GM10847 (cell line): ENCODE measurements around the gene DHX35.

Source experiments
- POLR2A ChIP-seq: IDR thresholded peaks from 2 replicates; pipeline ENCODE4 v1.6.1; 2011; ENCODE audit not compliant: insufficient read length; ENCODE audit errors: extremely low read depth

The DHX35 gene, protein sequence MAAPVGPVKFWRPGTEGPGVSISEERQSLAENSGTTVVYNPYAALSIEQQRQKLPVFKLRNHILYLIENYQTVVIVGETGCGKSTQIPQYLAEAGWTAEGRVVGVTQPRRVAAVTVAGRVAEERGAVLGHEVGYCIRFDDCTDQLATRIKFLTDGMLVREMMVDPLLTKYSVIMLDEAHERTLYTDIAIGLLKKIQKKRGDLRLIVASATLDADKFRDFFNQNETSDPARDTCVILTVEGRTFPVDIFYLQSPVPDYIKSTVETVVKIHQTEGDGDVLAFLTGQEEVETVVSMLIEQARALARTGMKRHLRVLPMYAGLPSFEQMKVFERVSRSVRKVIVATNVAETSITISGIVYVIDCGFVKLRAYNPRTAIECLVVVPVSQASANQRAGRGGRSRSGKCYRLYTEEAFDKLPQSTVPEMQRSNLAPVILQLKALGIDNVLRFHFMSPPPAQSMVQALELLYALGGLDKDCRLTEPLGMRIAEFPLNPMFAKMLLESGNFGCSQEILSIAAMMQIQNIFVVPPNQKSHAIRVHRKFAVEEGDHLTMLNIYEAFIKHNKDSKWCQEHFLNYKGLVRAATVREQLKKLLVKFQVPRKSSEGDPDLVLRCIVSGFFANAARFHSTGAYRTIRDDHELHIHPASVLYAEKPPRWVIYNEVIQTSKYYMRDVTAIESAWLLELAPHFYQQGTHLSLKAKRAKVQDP

DNA sequence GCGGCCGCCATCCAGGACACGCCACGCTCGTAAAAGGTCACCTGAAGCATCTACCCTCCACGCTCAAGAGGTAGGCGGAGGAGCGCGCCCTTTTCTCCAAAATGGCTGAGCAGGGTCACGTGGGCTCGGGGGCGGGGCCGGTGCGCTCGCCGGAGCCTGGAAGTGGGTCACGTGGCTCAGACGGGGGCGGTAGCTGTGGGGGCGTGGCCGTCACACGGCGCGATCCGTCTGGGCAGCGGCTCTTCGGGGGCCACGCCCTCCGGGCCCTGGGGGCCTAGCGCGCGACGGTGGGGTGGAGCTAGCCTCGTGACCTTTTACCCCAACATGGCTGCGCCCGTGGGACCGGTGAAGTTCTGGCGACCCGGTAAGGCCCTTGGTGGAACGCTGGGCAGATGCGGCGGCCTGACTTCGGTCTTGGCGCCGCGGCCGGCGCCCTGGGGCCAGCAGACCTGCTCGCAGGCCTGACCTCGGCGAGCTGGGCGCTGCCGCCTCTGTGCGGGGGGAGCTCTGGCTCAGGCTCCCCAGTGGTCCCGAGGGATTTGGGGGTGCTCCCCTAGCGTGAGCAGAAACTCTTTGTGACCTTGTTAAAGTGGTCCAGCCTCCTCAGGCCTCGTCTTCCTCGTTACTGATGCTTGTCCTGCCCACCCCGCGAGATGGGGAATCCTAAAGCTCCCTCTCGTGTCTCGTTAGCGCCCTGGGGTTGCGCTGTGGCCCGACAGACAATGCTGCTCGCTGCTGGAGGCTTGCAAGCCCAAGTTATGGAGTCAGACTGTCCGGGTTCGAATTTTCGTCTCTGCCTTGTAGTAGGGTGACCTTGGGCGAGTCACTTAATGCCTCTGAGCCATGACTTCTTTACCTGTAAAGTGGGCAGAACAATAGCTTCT, at the start of gene DHX35:
Gene DHX35, plus strand, starts transcription at position 301 of the 884 bp plus-strand sequence. Its CDS starts 24 bp downstream, at position 325.
- TF ChIP-seq POLR2A = peak; percentile 59

DNA sequence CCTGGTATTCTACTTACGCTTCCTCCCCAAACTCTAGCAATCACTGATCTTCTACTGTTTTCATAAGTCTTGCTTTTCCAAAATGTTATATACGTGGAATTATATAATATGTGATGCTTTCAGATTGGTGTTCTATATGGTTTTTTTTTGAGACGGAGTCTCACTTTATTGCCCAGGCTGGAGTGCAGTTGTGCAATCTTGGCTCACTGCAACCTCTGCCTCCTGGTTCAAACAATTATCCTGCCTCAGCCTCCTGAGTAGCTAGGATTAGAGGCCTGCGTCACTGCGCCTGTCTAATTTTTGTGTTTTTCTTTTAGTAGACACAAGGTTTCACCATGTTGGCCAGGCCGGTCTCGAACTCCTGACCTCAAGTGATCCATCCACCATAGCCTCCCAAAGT, 46.8 kb upstream of the DHX35 start:
- no peak for TF ChIP-seq POLR2A

DNA sequence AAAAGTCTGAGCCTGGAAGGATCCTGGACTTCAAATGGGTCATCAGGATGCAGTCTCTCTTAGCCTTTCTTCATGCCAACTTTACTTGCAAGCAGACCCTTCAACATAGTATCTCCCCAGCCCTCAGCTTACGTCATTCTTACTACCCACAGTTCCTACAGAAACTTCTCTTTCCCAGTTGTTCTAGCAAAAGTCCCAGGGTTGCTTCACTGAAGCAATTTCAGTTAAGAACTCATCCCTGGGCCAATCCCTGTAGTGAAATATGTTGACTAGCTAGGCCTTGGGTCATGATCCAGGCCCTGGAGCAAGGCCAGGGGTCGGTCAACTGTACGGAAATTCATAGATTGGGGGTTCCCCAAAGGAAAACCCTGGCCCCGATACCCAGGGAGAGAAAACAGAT, 44.5 kb upstream of the DHX35 start:
- no peak for TF ChIP-seq POLR2A

DNA sequence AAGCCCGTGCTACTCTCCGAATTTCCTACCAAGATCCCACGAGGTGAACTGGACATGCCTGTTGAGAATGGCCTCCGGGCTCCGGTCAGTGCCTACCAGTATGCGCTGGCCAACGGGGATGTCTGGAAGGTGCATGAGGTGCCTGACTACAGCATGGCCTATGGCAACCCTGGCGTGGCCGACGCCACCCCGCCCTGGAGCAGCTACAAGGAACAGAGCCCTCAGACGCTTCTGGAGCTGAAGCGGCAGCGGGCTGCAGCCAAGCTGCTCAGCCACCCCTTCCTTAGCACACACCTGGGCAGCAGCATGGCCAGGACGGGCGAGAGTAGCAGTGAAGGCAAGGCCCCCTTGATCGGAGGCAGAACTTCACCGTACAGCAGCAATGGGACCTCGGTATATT, 44.0 kb upstream of the DHX35 start:
- no peak for TF ChIP-seq POLR2A

DNA sequence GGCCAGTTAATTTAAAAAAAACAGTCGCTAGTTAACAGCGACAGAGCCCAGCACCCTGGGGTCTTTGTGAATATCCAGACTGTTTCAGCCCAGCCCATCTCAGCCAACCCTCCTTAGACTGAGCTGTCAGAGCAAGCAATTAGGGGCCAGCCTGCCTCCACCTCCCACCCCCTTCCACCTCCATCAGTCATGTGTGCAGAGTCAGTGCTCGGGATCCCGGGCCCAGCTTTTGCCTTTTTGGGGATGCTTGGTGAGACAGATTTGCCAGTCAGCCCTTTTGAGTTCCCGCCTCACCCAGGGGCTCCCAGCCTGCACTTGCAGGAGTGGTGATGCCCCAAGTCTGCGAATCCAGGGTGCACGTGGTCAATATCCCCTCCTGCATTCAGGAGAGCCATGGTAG, 42.5 kb upstream of the DHX35 start:
- no peak for TF ChIP-seq POLR2A

DNA sequence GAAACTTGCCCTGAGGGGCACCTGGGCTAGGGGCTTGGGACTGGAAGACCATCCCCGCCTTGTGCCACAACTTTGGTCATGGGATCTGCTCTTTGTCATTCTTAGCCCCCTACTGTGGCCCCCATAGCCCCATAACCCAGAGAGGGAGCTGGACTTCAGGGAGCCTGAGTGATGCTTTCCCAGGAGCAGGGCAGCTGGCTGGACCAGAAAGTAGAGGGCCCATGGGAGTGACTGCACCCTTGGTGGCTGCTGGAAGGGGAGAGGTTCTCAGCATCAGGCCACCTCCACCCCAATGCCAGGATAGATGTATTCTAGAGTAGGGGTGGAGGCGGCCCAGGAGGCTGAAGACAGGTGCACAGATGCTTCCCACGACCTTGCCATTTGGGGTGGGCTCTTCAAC, 41.7 kb upstream of the DHX35 start:
- no peak for TF ChIP-seq POLR2A

DNA sequence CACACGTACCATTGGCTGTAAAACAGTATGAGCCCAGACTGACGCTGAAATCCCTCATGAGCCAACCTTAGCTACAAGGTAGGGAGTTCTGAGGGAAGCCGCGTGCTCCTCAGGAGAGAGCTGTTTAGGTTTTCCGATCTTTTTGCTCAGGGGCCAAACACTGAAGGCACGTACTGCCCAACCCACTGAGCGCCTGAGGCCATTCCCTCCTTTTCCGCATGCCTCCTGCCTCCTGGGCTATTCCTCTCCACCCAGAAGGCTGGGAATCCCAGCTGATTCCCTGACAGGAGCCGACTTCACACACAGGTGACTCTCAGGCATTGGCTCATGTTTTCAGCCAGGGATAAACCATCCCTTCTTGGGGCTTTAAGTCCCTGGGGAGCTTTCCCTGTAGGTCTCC, 41.3 kb upstream of the DHX35 start:
- no peak for TF ChIP-seq POLR2A

DNA sequence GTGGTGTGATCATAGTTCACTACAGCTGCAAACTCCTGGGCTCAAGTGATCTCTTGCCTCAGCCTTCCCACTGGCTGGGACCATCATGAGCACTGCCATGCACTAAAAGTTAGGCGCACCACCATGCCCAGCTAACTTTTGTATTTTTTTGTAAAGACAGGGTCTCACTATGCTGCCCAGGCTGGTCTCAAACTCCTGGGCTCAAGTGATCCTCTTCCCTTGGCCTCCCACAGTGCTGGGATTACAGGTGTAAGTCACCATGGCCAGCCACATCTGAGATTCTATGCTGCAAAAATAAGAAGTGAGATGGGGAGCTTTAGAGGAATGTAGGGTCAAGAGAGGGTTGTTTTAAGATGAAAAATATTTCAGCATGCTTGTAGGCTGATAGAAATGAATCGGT, 37.4 kb upstream of the DHX35 start:
- no peak for TF ChIP-seq POLR2A

DNA sequence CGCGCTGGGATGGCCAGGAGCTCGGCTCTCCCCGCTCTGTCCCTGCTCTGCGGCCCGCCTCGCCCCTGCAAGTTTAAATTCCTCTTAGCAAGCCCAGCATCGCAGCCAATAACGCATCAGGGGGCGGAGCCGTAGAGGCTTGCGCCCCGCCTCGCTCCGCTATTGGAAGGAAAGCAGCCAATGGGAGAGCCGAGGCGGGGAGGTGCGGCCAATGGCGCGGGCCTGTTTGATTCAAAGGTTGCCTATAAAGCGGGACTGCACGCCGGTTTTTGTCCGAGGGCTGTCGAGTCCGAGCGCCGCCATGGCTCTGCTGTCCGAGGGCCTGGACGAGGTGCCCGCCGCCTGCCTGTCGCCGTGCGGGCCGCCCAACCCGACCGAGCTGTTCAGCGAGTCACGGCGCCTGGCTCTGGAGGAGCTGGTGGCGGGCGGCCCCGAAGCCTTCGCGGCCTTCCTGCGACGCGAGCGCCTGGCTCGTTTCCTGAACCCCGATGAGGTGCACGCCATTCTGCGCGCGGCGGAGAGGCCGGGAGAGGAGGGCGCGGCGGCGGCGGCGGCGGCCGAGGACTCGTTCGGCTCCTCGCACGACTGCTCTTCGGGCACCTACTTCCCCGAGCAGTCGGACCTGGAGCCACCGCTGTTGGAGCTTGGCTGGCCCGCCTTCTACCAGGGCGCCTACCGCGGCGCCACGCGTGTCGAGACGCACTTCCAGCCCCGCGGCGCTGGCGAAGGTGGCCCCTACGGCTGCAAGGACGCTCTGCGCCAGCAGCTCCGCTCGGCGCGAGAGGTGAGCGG, 35.8 kb upstream of the DHX35 start, which contains the start of gene FAM83D:
Gene FAM83D, plus strand, starts transcription at position 276 of the 792 bp plus-strand sequence. Its CDS starts 26 bp downstream, at position 302.
- TF ChIP-seq POLR2A = peak; percentile 92

DNA sequence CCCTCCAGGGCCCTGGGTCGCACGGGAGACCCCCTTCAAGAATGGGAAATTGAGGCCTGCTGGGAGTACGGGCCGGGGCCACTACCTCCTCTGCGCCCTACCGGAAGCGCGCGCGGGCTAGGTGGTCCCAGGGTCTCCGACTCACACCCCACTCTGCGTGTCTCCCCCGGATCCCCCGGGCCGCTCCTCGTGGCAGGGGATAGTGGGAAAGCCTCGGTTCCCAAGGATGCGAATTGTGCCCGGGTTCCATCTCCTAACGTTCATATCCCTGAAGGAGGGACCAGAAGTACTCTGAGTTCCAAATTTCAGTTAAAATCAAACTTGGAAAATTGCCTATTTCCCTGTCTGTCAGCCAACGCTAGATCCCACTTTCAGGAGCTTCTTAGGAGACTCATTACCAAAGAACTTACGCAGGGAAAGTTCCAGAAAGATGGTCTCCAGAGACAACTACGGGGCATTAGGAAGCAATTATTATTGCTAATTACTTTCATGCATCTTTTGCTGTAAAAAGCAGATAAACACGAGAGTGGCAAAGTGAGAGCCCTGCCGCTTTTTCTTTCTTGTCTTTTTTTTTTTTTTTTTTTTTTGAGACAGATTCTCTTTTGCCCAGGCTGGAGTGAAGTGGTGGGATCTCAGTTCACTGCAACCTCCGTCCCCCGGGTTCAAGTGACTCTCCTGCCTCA, 35.1 kb upstream of the DHX35 start:
- no peak for TF ChIP-seq POLR2A

DNA sequence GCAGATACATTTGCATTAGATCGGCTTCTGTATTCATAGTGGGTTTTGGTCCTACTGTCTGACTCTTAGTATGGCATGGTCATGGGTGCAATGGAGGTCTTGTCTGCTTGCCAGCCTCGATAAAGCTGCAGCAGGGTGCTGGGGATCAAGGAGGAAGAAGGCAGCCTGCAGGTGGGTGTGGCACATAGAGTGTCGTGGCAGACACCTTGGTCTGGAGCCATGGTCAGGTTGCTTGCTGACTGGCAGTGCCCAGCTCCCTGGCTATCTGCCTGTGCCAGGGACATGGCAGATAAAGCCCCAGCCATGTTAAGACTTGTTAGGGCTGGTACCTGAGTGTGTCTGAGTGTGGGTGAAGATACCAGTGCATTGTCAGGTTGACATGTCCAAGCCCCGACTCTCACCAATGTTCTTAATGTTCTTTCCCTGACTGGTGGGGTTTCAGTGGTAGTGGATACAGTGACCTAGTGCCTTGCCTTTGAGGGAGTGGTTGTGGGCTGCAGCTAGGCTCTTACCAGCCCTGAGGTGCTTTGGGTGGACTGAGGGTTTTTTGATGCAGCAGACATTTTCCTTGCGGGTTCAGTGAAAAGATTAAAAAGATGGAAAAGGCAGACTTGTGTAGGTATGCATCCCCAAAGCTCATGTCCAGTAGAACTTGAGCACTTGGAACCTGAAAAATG, 34.1 kb upstream of the DHX35 start:
- TF ChIP-seq POLR2A = no peak

DNA sequence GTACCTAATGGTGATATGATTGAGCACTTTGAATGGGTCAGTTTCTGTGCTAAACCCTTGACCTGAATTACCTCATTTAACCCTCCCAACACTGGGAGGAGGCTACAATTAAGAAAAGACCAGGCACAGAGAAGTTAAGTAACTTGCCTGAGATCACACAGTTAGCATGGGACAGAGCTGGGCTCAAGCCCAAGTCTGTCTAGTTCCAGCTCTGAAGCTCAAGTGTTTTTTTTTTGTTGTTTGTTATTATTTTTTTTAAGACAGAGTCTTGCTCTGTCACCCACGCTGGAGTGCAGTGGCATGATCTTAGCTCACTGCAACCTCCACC, 31.9 kb upstream of the DHX35 start:
- no peak for TF ChIP-seq POLR2A

DNA sequence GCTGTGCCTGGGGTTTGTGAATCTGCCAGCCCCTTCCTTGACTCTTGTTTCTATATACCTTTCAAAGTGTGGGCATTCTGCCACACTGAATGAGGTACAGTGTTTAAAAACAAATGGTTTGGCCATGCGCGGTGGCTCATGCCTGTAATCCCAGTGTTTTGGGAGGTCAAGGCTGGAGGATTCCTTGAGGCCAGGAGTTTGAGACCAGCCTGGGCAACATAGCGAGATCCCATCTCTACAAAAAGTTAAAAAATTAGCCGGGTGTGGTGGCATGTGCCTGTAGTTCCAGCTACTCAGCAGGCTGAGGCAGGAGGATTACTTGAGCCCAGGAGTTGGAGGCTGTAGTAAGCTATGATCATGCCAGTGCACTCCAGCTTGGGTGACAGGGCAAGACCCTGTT, 30.2 kb upstream of the DHX35 start:
- TF ChIP-seq POLR2A = no peak
